Measurements from ENCODE around the gene GATD1.

GATD1 gene

DNA sequence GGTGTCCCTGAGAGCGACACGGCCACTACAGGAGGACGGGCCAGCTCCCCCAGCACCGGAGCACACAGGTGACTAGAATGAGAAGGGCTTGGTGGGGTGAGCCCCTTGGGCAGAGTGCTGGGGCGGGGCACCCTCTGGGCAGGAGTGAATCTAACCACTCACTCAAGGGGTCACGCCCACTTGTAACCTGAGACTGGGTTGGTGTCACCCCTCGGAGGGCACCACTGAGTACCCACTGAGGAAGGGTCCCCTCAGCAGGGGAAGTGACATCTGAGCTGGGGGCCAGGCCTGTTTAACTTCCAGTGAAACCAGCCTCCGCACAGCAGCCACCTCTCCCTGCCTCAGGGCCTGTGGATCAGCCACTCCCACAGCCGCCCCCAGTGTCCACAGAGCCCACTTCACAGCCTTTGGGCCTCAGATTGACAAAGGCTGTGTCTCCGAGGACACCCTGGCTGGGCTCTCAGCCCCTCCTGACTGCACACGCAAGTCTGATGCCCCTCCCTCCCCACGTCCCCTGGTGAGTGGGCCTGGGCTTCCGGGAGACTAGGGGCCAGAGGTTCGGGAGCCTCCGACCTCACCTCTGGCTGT lies 5.6 kb downstream of the GATD1 start:
- TF ChIP-seq, protein P1, sequence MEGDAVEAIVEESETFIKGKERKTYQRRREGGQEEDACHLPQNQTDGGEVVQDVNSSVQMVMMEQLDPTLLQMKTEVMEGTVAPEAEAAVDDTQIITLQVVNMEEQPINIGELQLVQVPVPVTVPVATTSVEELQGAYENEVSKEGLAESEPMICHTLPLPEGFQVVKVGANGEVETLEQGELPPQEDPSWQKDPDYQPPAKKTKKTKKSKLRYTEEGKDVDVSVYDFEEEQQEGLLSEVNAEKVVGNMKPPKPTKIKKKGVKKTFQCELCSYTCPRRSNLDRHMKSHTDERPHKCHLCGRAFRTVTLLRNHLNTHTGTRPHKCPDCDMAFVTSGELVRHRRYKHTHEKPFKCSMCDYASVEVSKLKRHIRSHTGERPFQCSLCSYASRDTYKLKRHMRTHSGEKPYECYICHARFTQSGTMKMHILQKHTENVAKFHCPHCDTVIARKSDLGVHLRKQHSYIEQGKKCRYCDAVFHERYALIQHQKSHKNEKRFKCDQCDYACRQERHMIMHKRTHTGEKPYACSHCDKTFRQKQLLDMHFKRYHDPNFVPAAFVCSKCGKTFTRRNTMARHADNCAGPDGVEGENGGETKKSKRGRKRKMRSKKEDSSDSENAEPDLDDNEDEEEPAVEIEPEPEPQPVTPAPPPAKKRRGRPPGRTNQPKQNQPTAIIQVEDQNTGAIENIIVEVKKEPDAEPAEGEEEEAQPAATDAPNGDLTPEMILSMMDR (IDR thresholded peaks at IDR 0.05; ENCODE audit: low read depth, low read length) = no peak
- no peak overlapping the region for H3K4me3 ChIP-seq (replicated peaks in 1 of 2; ENCODE audit: low read depth in 2 of 2, low read length in 2 of 2)

DNA sequence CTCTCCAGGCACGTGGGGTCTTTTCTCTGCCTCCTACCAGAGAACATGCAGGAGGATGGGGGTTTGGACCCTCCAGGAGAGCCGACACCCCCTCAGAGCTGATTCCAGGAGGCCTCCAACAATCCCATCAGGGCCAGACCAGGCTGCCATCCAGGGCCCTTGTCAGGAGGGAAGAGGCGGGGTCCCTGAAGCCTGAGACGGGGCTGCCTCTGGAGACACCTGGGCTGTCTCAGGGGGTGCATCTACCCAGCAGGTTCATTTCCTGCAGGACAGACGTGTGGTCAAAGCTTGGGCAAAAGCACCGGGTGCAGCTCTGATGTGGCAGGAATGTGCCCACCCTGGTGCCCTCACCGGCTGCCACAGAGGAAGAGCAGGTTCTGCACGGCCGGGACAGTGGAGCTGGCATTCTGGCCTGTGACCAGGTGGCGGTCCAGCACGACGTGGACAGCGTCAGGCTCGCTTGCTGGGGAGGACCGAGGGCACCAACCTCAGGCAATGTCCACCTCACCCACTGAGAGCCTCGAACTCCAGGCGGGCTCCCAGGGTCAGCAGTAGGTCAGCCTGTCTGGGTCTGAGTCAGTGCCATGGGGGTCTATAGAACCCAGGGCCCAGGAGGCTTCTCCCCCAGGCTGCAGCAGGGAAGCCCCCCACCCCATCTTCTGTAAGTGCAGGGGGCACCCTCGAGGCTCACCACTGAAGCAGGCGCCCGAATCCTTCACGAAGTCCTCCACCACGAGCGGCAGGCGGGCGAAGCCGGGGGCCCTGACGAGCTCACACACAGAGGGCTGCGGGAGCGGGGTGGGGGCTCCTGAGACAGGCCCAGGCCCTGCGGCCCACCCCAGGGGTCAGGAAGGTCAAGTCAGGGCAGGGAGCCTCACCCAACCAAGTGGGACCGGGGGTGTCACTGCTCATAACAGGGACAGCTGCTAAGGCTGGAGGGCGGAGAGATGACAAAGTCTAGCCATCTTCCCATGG lies 6.4 kb downstream of the GATD1 start:
- TF ChIP-seq, protein P1 (IDR thresholded peaks at IDR 0.05; ENCODE audit: low read depth, low read length) = no peak
- H3K4me3 ChIP-seq (replicated peaks in 1 of 2; ENCODE audit: low read depth in 2 of 2, low read length in 2 of 2) = no peak overlapping the region
- no peak for DNase-seq (ENCODE audit: low read depth in 2 of 2)

More for the DNA sequence above, 5.6 kb downstream of the GATD1 start:
- DNase-seq (ENCODE audit: low read depth in 2 of 2) = no peak

GRCh38 chr11:769887-770641 lies 7.2 kb downstream of the GATD1 start:
- no peak for DNase-seq (ENCODE audit: low read depth in 2 of 2)
- TF ChIP-seq, protein P1 (IDR thresholded peaks at IDR 0.05; ENCODE audit: low read depth, low read length) = no peak
- no peak overlapping the region for H3K4me3 ChIP-seq (replicated peaks in 1 of 2; ENCODE audit: low read depth in 2 of 2, low read length in 2 of 2)

DNA sequence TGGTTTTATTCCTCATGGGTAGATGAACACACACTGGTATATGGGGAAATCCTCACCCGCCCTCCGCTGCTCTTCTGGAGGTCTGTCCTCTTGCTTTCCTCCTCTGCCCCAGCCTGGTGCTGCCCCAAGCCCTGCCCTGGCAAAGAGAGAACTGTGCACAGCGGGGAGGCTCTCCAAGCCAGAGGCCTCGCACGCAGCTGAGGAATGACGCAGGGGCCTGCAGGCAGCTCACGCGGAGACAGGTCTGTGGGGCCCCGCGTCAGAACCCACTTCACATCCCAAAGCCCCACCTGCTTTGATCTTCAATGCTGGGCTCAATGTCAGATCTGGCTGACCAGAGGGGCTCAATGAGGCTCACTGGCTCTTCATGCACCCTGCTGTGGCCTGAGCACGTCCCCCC lies 10.0 kb downstream of the GATD1 start:
- TF ChIP-seq, protein P1 (IDR thresholded peaks at IDR 0.05; ENCODE audit: low read depth, low read length) = no peak
- no peak overlapping the region for H3K4me3 ChIP-seq (replicated peaks in 1 of 2; ENCODE audit: low read depth in 2 of 2, low read length in 2 of 2)
- DNase-seq (ENCODE audit: low read depth in 2 of 2) = no peak

GRCh38 chr11:766936-767210 lies 10.4 kb downstream of the GATD1 start:
- H3K4me3 ChIP-seq (replicated peaks in 1 of 2; ENCODE audit: low read depth in 2 of 2, low read length in 2 of 2) = no peak overlapping the region
- TF ChIP-seq, protein P1 (IDR thresholded peaks at IDR 0.05; ENCODE audit: low read depth, low read length) = no peak
- no peak for DNase-seq (ENCODE audit: low read depth in 2 of 2)

DNA sequence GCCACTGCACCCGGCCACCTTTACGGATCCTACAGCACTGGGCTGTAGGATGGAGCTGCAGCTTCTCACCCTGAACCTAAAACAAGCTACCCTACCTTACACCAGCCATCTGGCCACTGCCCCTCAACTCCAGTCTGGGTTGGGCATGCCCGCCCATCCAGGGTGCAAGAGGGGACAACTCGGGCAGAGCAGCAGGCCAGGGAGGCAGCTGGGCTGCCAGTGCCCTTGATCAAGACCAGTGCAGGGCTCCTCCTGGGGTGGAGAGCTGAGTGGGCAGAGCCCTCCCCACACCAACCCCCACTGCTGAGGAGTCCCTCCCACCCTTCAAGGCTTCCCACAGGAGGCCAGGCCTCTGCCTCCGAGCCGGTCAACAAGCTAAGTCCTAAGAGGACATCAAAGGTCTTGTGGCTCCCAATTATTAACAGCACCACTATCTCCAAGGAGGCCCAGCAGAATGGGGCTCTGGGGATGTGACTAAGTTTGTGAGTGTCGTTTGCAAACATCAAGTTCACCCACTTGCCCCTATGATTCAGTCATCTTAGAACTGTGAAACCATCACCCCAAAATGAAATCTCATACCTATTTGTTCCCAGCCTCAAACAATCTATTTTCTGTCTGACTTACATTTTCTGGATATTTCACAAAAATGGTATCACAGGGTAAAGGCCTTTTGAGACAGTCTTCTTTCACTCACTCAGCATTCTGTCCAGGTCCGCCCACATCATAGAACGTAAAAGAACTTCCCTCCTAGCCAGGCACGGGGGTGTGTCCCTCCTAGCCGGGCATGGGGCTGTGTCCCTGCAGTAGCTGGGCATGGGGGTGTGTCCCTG lies 11.0 kb downstream of the GATD1 start:
- DNase-seq (ENCODE audit: low read depth in 2 of 2) = no peak
- H3K4me3 ChIP-seq (replicated peaks in 1 of 2; ENCODE audit: low read depth in 2 of 2, low read length in 2 of 2) = no peak overlapping the region
- TF ChIP-seq, protein P1 (IDR thresholded peaks at IDR 0.05; ENCODE audit: low read depth, low read length) = no peak
